Subcutaneous adipose tissue (tissue), 4 donors: ENCODE measurements around the gene NSD1. TPM values are rescaled to one million over a fixed set of nuclear protein-coding genes. Genes with fewer than 3 reads are reported as not detected.

Source experiments
- total RNA-seq, 4 donors: library from RNA; depleted of rRNA; stranded (reverse); fragments of >200 nt; gene quantifications; one replicate each; pipeline ENCODE4 v1.1.0, GENCODE V29; 2016
- TF ChIP-seq, protein P1 (sequence below): fragments of 450-650 bp; IDR thresholded peaks from one replicate; pipeline ENCODE4 v1.5.1; 2016; ENCODE audit warnings: low read depth, mild to moderate bottlenecking, control low read depth, antibody characterized with exemption, moderate library complexity

The NSD1 gene
- total RNA-seq, 4 donors from 2014 or later: 35.2 to 52.0 (median 37.7) TPM

DNA sequence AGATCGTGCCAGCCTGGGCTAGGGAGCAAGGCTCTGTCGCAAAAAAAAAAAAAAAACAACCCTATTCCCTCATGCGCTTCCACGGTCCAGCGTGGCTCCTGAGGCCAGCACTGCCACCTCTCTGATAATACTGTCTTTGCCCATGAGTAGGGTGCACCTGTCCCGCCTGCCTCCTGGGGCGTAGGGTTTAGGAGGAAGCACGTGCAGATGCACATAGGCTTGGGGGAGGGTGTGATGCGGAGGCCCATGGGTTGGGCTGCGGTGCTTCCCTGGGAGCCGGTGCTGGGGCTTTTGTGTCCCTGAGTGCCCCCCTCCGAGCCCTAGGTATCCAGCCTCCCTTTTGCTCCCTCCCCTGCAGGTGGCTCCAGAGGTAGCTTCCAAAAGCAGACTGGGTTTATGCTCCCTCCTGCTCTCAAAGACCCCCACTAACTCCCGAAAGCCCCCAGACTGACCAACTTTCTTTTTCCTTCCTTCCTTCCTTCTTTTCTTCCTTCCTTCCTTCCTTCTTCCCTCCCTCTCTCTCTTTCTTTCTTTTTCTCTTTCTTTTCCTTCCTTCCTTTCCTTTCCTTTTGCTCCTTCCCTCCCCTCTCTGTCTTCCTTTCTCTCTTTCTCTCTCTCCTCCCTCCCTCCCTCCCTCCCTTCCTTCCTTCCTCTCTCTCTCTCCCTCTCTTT lies 34.0 kb upstream of the NSD1 start:
- TF ChIP-seq, protein P1, sequence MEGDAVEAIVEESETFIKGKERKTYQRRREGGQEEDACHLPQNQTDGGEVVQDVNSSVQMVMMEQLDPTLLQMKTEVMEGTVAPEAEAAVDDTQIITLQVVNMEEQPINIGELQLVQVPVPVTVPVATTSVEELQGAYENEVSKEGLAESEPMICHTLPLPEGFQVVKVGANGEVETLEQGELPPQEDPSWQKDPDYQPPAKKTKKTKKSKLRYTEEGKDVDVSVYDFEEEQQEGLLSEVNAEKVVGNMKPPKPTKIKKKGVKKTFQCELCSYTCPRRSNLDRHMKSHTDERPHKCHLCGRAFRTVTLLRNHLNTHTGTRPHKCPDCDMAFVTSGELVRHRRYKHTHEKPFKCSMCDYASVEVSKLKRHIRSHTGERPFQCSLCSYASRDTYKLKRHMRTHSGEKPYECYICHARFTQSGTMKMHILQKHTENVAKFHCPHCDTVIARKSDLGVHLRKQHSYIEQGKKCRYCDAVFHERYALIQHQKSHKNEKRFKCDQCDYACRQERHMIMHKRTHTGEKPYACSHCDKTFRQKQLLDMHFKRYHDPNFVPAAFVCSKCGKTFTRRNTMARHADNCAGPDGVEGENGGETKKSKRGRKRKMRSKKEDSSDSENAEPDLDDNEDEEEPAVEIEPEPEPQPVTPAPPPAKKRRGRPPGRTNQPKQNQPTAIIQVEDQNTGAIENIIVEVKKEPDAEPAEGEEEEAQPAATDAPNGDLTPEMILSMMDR: no peak

DNA sequence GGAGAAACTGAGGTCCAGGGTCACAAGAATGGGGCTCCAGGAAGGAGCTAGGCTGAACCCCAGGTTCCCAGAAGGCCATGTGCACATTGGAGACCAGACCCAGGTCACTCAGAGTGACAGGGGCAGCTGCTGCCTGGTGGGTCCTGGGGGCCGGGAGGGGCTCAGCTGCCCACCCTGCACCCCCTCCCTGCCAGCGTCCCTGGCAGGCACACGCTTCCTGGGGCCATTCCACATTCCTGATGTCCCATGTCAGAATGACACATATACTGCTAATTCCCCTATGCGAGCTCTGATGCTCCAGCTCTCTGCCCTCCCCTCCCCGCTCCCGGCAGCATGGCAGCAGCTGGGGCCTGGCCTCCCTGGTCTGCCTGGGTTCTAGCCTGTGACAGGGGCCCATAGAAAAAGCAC lies 32.9 kb upstream of the NSD1 start:
- TF ChIP-seq, protein P1: no peak

DNA sequence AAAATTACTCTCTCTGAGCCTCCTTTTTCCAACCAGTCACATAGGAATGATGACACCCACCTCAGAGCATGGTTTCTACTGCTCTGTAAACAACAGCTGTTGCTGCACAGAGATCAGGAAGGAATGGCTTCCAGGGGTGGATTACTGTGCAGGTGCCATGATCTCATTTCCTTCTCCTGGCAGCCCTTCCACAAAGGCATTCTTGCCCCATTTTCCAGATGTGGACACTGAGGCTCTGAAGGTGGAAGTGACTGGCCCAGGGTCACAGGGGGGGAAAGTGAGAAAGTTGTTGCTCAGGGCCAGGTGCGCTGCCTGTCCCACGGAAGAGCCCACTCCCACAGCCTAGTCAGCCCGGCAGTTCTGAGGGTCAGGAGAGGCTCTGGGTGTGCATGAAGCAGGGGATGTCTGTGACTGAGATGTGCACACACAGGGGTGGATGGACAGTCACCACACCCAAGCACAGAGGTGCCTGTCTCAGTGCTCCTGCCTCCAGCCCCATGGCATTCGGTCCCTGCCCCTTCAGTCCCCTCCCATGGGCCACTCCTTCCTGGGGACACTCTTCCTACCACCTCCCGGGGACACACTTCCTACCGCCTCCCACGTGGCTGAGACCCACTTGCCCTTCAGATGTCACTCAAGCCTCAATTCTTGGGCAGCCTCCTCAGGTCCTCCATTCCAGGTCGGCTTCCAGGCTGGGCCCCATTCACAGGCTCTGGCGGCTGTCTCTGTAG lies 29.9 kb upstream of the NSD1 start:
- TF ChIP-seq, protein P1: no peak

DNA sequence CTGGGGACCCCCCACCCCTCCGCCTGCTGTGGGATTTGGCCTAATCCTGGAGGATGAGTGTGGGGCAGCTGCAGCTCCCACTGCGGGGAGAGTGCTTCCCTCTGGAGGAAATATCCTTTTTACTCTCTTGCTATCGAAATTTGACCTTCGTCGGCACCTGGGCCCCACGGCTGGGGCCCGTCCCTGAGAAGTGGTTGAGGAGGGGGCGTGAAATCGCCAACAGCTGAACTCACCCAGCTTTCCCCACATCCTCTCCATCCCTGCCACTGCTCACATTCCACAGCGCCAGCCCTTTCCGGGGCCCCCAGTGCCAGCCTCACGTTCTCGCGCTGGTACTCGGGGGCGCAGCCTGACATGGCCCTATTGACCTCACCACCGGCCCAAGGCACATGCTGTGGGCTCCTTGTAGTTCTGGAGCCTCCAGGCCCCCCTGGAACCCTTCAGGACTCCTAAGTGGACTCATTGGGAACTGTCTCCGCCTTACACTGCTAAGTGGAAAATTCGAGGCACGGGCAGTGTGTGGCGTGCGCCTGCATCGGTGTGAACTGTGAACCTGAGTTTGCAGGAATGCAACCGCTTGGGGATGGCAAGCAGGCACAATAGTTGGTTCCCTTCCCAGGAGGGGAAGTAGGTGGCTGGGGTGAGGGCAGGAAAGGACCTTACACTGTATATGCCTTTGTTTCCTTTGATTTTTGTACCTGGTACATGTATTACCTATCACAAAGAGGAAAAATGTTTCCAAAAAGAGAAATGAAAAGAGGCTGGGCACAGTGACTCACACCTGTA lies 27.7 kb upstream of the NSD1 start:
- TF ChIP-seq, protein P1: no peak

DNA sequence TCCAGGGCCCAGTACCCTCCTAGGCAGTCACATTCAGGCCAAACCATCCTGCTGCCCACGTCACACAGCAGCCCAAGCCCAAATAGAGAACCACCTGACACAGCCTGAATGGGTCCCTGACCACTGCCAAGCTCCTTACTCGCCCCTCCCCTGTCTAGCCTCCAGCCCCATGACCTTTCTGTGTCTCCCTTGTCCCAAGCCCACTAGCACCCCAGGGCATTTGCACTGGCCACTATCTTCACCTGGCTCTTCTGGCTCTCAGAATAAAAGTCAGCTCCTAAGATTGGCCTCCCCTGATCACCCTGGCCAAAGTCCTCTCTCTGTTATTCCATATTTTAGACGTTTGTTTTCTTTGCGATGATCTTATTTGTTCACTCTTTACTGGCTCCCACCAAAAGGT lies 26.4 kb upstream of the NSD1 start:
- TF ChIP-seq, protein P1: no peak

DNA sequence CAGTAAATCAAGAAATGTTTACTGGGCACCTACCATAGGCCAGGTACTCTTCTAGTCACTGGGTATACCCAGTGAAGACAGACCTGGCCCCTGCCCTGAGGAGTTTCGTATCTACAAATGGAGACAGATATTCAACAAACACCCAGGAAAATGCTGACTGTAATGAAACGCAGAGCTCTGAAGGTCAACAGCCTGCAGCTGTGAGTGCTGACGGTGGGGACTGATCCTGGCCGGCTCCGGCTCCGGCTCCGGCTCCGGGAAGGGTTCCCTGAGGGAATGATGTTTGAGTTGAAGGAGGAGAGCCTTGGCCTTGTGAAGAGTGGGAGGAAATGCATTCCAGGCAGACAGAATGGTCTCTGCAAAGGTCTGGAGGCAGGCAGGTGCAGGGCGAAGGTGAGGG lies 23.8 kb upstream of the NSD1 start:
- TF ChIP-seq, protein P1: no peak

DNA sequence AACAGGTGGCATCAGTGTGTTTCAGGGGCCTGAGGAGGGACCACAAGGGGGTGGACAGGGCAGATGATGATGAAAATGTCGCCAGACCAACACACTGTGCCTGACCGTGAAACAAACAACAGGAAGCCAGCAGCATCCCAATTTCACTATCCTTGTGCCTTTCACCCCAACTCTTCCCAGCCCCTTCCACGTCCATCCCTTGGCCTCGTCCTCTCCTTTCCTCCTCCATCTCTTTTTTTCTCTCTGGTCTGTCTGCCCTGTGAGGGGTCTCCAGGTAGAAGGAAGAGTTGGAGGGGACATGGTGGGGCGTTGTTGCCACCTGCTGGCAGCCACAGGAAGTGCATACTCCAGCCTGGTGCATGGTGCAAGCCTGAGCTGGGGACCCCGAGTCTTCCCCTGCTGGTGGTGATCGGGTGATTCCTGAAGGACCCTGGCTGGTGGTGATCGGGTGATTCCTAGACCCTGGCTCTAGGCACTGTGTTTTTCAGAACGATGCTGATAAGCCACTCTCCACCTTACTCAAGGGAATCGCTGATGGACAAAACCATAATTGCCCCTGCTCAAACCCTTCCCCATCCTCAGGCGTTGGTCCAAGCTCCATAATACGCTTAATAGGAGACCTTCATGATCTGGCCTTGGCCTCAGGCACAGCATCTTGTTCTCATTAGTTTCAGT lies 21.7 kb upstream of the NSD1 start:
- TF ChIP-seq, protein P1: no peak
